Gastroesophageal sphincter (tissue), 3 donors: ENCODE results near the gene ZBTB24.

ENCODE experiments used
- CTCF ChIP-seq, 4 experiments: fragments of 200-600 bp in 2 of 4; fragments of 450-650 bp in 2 of 4; sonication (generic) in 1 of 4; IDR thresholded peaks; one replicate each; pipeline ENCODE4 v1.5.1; 2017 to 2019; ENCODE audit warnings: antibody characterized with exemption in 4 of 4, mild to moderate bottlenecking in 2 of 4, moderate library complexity in 2 of 4
- EP300 ChIP-seq: sonication (generic); formaldehyde crosslinking; IDR thresholded peaks from one replicate; pipeline ENCODE4 v1.6.1; 2017; ENCODE audit warnings: antibody characterized with exemption, mild to moderate bottlenecking
- POLR2A ChIP-seq, 2 donors: fragments of 450-650 bp; IDR thresholded peaks; one replicate each; pipeline ENCODE4 v1.6.1; 2017; ENCODE audit warnings: antibody characterized with exemption in 2 of 2, mild to moderate bottlenecking in 2 of 2, moderate library complexity in 1 of 2

- TF ChIP-seq CTCF (IDR thresholded peaks at IDR 0.05) (no peak), POLR2A (IDR thresholded peaks at IDR 0.05) (no peak), EP300 (no peak)
Observed at GRCh38 chr6:109456710-109457561, 26.1 kb downstream of the ZBTB24 start.
